ENCODE measurements around the gene CENPP.

CENPP gene

DNA sequence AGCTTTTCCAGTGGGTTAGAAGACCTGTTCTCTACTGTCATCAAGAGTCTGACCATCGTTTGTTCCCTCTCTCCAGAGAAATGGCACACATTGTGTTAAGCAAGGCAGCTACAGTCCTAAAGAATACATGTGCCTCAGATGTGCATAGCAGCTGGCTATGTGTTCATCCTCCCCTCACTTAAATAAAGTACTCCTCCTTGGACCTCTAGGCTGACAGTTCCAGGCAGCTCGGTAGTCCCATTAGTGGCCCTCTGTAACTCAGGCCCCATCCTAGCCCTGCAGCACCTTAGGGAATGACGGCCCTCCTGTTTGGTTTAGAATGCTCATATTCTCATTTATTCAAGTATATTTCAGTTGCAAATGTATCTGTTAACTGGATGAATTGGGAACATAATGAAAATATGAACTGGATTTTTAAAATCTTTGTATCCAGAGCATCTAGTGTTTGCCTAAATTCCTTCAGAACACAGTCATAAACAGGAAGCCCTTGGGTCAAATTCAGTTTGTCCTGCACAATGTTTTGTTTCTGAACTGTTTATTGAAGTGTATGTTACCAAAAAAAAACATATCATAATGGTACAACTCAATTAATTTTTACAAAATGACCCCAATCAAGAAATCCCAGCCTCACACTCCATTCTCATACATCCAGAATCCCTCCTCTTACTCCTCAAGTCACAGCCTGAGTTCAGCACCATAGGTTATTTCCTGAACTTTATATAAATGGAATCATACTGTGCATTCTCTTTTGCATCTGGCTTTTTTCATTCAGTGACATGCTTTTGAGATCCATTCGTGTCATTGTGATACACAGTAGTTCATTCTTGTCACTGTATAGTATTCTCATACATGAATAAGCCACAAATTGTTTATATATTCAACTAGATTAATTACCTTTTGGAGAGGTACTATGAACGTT lies 158.1 kb downstream of the CENPP start:
- no peak for DNase-seq

DNA sequence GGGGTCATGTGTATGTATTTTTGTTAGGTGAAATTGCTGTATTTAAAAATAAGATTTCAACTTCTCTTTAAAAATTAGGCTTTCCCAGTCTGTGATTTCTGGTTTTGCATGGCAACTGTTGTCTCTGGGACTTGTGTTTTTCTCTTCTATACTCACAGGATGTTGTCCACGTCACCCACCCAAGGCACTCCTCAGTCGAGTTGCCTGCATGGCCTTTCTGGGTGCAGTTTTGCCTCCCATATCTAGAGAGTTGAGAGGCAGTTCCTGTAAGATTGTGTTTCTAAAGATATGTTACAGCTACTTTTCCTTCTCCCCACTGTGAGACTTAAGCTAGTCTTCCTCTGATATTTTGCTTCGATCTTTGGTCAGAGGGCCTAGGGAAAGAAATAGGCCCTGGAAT lies 158.8 kb downstream of the CENPP start:
- no peak for DNase-seq

DNA sequence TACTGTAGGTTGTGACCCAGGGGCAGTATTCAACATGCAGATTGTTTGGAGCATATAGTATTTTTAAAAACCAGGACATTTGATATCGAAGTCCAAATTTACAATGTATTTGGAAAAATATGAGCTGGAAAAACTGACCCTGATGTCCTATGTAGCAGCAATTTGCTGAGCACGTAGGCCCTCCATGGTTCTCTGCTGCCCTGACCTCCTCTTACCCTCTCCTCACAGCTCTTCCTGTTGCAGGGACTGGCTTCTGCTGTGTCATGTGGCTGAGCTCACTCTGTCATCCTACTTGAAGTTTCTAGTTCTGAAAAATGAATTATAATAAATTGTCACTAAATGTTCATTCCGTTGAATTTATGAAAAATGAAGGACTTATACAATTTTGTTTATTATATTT lies 160.6 kb downstream of the CENPP start:
- no peak for DNase-seq

DNA sequence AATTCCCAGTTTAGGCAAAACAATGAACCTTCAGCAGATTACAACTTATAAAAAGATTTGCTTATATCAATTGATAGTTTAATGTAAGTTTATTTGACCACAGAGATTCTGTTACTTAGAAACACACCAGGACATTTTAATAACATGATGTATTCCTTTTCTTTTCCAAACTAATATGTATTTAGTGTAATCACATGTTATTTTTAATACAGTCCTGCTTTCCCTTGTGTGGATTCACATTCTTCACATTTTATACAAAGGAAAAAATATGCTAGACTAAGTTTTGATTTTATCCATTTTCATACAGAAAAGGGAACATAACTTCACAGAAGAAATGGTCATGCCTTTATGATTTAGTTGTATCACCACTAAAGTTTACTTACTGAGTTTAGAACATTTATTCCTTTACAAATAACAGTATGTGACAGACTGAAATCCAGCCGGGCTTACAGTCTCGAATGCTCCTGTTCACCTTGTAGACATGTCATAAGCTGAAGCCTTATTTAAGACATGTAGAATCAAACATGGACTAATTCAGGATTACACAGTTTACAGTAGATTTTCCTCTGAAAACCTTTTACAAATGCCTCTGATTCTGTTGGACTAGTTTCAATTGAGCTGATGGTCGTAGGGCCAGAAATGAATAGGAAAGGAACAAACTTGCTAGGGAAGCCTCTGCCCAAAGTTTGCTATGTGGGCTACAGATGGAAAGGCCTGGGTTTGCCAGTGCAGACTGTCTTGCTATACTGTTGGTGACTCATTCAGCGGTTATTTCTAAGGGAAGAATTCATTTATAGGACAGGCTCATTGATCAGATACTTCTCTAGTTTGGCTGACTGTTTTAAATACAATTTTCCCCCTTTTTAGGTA lies 163.2 kb downstream of the CENPP start:
- DNase-seq = no peak

DNA sequence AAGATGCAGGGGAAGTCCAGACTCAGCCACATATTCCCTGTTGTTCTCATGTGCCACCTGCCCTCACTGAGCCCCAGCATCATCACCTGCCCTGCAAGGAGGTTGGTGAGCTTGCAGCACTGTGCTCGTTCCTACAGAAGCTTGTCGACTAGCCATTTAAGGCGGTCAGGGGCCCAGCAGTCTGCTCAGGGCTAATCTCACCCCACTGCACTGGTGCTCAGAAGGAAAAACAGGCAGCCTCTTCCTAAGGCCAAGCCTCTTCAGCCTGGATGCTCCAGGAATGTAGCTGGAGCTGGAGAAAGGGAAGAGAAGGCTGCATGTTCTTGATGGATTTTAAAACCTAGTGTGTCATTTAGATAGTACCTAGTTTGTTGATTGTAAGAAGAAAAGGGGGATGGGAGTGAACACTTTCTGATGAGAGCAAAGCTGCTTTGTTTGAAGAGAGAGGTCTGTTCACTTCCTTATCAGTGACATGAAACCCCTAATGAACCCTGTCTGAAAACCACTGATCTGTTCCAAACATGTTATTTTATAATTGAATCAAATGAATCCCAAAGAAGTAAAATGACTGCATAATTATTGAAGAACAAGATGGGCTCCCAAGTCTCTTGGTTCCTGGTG lies 167.1 kb downstream of the CENPP start:
- DNase-seq = no peak

DNA sequence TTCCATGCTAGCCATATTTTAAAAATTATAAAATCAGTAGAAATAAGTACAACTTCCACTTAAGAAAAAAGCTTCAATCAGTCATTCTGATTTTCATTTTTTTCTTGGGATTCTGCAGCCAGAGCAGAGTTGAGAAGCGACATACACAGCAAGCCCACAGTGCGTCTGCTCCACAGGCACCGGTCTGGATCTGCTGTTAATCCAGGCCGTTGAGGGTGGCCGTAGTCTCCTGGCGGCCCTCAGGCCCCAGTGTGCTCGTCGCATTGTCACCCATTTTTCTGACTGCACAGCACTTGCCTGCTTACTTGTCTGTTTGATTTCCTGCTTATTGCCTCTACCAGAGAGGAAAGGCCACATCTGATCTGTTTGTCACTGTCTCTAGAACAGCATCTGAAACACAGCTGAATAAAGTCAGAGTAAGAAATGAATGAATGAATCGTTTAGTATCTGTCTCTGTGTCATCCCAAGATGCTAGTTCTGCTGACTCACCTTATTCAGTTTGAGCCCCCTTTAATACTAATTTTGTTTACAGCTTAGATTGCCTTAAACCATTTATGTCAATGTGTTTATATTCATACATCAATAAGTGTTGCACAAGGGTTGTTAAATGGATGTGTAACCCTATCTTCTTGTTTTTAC lies 168.1 kb downstream of the CENPP start:
- no peak for DNase-seq

DNA sequence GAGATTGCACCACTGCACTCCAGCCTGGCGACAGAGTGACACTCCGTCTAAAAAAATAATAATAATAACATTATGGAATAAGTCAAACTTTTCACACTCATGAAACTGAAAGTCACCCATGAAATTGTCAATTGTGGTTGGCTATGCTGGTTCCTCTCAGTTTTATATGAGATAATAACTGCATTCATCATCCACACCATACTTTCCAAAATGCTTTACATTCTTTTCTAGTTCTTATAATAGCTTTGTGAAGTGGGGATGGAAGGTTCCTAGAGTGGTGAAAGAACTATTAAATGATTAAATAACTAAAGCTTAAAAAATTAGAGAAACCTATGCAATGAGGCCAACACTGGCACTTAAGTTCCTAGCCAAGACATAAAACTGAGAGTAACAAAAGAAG lies 169.1 kb downstream of the CENPP start:
- no peak for DNase-seq

DNA sequence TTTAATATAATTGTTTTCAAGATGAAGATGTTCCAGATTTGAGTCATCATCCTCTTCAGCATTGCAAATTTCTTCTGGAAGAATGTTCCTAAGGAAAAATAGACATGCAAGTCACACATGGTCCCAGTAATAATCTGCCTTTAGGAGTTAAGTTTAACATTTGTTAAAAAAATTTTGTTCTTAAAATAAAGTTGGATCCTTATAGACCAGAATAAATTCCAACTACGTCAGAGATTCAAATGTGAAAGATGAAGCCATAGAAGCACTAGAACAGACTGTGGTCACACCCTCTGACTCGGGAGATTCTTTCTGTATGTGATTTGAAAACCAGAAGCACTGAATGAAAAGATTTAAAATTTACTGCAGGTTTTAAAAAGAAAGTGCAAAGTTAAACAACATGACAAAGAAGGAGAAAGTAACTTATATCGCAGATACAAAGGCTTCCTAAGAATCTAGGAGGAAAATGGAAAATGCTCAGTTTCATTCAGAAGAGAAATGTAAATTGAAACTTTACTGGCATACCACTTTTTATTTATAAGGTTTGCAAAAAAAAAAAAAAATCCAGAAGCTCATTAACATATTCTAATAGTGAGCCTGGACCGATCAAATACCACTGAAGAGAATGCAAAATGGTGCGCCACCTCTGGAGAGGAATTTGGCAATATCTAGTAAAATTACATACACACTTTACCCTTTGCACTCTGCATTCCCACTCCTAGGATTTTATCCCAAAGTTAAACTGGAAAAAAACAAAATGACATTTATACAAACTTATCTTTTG lies 170.8 kb downstream of the CENPP start:
- no peak for DNase-seq

DNA sequence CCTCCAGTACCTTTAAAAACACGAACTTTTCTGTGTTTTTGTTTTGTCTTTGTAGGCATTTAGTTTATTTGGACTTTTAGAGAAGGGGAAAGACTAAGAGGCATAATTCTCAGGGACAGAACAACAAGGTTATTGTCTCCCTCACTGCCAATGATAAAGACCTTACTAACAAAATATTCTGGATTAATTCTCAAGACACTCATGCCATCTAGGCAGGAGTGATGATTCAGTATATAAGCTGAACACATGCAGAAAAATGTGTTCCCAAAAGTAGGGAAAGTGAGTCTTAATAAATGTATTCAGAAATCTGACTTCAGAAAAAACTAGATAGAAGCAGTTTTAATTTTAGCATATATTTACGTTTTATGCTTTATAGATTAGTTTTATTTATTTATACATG lies 173.9 kb downstream of the CENPP start:
- DNase-seq = no peak

DNA sequence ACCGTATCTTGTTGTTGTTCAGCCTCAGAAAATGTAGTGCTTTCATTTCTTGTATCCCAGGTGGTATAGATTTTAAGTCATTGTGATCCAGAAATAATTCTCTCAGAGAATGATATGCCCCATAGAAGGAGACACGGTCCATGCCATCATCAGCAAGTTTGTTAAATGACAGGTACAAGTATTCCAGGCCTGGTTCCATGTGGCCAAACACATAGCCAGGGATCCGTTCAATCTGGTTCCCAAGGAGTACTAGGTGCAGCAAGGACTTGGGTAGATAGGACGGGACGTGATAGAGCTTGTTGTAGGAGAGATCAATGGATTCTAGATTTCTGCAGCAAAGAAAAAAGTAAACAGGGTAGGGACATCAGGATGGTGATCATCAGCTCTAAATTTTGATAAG lies 175.0 kb downstream of the CENPP start:
- DNase-seq = no peak

DNA sequence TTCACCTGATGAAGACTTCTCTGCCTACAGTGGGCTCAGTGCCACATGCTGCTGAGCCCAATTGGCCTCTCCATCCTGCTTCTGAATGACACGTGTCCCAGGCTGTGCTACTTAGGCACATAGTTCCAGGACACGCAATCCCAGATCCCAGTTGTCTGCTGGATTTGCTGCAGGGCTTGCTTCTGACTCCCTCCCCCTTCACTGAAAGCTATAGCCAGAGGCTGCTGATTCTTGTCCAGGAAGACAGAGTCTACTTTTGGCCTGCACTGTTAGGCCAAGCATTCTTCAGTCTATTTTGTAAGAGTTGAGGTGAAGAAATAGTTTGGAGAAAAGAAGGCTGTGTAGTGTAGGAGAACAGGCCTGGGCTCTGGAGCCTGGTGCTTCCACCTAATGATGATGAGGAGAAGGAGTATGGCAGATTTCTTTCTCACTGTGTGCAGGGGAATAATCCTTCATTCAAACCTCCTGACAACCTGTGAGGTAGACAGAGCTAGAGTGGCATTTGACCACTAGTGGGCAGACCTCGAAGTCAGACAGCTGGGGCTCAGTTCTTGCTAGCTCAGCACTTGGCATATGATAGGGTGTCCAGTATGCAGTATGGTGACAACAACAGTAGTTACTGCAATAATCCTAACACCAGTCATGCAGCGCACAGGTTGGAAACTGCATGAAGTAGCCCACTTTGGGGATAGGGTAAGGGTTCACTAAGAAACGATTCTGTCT lies 176.1 kb downstream of the CENPP start:
- peak; percentile 4 for DNase-seq

DNA sequence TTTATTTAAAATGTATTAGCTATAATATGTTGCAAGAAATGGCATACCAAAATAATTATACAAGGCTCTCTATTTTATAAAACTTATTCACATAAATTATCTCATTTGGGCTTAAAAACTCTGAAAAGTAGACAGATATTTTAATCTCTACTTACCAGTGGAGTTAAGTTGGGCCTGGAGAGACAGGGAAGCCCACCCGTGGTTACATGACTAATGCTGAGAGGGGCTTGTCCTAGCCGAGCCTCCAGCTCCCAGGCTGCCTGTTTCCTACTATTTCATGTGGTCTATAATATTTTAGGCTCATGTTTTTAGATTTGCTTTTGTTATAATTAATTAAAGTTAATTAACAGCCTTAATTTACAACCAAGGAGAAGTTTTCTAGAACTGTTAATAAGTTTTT lies 177.4 kb downstream of the CENPP start:
- no peak for DNase-seq

DNA sequence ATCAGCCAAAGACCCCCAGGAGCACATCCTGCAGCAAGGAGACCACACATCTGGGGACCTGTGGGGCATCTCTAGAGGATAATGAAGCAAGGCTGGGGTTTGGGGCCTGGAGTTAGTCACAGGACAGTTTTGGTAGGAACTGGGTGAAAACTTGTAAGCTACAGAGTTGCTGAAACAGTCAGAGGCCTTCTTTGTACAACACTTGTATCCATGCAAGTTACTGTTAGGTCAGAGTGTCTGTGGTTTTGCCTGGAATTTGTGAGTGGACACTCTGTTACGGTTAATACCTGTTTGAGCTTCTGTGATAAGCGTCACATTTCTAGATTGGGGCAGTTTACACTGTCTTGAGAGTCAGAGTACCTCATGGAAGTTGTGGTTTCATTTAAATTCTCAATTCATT lies 179.1 kb downstream of the CENPP start:
- no peak for DNase-seq

DNA sequence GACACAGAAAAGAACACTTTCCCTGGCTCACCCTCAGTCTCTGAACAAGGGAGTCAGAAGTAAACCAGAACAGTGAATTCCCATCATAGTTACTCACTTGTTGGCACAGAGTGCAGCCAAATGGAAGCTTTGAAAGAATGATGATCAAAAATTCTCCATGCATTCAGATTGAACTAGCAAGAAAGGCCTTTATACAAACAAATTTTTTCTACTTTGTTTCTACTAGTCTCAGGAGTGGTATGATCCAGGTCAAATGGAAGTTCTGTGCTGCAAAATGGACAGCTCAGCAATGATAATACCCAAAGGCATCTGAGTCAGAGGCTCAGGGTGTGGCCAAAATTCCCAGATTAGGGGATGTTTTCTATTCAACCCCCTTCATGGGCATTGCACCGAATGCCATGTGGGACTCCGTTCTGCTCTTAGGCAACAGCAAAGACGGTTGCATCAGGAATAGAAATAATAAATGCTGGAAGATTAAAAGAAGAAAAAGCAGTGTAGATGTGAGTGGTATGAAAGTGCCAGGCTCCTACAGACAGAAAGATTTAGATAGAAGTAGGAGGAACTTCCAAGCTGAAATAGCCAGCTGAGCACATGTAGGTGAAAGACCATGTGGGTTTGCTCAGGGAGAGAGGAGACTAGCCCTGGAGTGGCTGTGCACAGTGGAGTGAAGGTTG lies 180.6 kb downstream of the CENPP start:
- no peak for DNase-seq

DNA sequence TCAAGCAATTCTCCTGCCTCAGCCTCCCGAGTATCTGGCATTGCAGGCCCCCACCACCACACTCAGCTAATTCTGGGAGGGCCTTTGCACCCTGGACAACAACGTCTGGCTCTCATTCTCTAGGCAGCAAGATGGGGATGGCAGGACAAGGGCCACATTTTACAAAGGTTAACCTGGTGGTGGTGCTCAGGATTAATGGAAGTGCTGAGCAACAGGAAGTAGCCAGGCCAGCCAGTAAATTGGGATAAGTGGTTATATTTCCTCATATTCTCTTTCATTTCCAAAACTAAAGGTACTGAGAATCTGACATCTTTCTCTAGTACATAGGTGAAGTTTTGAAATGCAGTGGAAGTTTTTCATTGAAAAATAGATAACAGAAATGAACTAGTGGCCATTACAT lies 181.3 kb downstream of the CENPP start:
- no peak for DNase-seq

DNA sequence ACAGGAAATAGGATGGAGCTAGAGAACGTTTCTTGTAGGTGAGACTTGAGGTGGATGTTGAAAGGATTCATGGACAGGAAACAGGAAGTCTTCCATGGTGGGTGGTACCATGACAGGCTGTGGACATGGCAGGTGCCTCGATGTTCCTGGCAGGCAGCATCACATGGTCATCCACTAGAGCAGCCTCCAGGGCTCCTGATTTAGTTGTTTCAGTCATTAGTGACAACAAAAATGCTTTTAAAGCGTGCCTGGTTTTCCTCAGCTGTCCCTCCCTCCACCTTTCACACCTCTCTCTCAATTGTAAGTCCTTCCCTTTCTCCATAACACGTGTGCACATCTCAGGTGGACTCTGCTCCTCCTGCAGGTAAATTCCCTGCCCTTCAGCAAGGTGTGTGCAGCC lies 181.7 kb downstream of the CENPP start:
- no peak for DNase-seq

DNA sequence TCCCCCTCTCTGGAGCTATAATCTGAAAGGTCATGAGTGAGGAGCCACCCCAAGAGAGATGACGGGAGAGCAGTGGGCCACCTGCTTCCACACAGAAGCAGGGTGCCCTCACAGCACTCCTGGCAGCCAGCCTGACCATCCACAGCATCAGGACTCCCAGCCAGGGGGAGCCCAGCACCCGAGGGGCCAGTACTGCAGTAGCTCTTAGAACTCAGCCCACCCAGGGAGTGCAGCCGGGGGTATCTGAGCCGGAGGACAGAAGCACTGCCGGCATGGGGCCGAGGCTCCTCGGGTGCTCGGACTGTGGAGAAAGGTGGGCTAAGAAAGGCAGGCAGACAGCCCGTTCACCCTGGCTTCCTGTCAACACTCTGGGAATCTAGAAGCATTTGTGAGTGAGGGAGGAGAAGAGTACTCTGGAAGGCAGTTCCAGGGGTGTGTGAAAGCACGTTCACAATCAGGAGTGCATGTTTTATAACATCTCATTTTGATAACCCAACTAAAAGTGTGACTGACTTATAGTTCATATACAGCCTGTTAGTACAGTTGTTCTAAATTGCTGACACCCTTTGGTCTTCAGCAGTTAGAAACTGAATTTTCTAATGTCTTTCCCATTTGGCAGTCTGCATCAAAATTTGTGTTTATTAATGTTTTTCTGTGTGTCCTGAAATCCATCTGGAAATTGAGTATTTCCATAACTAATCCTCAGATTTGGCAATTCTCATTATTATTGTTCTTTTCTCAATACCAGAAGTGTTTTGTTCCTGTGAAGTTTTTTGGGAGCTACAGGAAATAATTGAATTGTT lies 182.5 kb downstream of the CENPP start:
- DNase-seq = no peak

DNA sequence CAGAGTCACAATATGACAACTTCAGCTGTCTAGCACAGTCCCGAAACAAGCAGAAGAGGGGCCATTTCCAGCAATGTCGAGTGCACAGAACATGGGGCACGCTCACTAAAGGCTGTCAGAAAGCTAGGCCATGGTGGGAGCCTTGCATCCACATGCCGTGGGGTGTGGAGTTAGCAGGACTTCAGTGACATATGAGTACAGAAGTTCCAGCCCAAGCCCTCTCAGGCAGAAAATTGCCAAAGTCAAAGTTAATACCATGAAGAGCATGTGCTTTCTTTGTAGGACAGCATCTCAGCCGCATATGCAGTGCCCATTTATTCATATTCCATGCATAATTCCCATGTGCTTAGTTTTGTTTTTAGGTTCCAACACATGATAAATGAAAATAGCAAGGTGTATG lies 183.3 kb downstream of the CENPP start:
- DNase-seq = no peak

DNA sequence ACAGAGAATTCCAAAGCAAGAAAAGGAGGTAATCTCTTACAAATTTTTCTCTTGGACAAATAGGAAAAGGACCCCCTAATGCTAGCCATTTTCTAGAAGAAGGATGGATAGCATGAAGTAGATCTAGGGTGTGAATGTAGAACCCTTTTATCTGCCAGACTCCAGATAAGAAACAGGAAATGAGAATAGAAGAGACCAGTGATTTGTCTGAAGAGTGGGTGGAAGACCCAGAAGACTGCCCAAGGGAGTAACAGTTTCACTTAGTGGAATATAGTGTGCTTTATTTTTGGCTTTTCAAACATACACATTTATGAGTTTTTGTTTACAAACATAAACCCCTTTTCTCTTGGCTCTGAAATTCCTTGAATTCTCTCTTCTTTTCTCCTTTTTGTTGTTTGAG lies 185.0 kb downstream of the CENPP start:
- no peak for DNase-seq

DNA sequence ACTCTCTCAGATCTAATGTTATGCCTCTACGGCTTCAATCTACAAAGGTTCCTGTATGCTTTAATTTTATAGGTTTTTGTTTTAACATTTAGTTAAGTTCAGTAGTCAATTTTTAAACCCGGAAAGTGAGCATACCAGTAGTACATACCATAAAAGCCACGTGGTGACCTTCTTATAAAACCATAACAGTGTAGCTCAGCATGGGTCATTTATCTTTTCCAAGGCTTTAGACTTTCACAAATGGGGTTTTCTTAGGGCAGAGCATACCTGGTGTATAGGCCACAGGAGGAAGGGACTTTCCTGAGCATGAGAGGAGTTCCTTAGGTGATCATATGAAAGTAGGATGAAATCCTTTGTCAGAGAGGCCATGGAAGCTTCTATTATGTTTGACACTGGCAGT lies 186.9 kb downstream of the CENPP start:
- no peak for DNase-seq

Measured in stimulated activated CD4-positive, alpha-beta T cell treated with anti-CD3 and anti-CD28 coated beads, Interleukin-4, amount 100 ng/mL, for 24 hours (primary cell).